Osteocyte (in vitro differentiated cells): ENCODE results near the gene MYD88. TPM values are rescaled to one million over a fixed set of nuclear protein-coding genes. Genes with fewer than 3 reads are reported as not detected.
A peak's percentile ranks its signal among the peaks of the same experiment; 100 is the strongest.

Experiments used
- DNase-seq: peaks from one replicate; pipeline ENCODE4 v3.0.0; 2021; ENCODE audit warnings: mixed read lengths; ENCODE audit not compliant: unreplicated experiment; ENCODE audit errors: extremely low spot score
- H3K27ac Mint-ChIP-seq: one replicate; pipeline ENCODE4 v1.8.0; 2021; ENCODE audit warnings: mild to moderate bottlenecking, mixed read lengths; ENCODE audit not compliant: unreplicated experiment
- H3K27me3 Mint-ChIP-seq: one replicate; pipeline ENCODE4 v1.8.0; 2021; ENCODE audit warnings: mixed read lengths; ENCODE audit not compliant: unreplicated experiment
- H3K36me3 Mint-ChIP-seq: one replicate; pipeline ENCODE4 v1.8.0; 2021; ENCODE audit warnings: mixed read lengths; ENCODE audit not compliant: unreplicated experiment
- H3K4me1 Mint-ChIP-seq: one replicate; pipeline ENCODE4 v1.8.0; 2021; ENCODE audit warnings: mixed read lengths; ENCODE audit not compliant: unreplicated experiment
- H3K4me3 Mint-ChIP-seq: one replicate; pipeline ENCODE4 v1.8.0; 2021; ENCODE audit warnings: mild to moderate bottlenecking, moderate library complexity, mixed read lengths; ENCODE audit not compliant: unreplicated experiment
- H3K9me3 Mint-ChIP-seq: one replicate; pipeline ENCODE4 v1.8.0; 2021; ENCODE audit warnings: mixed read lengths; ENCODE audit not compliant: unreplicated experiment
- CTCF ChIP-seq: fragments of 200-600 bp; sonication (generic); IDR thresholded peaks from 2 replicates; pipeline ENCODE4 v1.5.0; 2021; ENCODE audit warnings: antibody characterized with exemption, mild to moderate bottlenecking, moderate library complexity
- total RNA-seq: library from RNA; stranded (reverse); gene quantifications from 2 replicates; pipeline ENCODE4 v1.2.1, GENCODE V29; 2021

MYD88 gene
- total RNA-seq, 1 donor from 2014 or later = 13.3 TPM

DNA sequence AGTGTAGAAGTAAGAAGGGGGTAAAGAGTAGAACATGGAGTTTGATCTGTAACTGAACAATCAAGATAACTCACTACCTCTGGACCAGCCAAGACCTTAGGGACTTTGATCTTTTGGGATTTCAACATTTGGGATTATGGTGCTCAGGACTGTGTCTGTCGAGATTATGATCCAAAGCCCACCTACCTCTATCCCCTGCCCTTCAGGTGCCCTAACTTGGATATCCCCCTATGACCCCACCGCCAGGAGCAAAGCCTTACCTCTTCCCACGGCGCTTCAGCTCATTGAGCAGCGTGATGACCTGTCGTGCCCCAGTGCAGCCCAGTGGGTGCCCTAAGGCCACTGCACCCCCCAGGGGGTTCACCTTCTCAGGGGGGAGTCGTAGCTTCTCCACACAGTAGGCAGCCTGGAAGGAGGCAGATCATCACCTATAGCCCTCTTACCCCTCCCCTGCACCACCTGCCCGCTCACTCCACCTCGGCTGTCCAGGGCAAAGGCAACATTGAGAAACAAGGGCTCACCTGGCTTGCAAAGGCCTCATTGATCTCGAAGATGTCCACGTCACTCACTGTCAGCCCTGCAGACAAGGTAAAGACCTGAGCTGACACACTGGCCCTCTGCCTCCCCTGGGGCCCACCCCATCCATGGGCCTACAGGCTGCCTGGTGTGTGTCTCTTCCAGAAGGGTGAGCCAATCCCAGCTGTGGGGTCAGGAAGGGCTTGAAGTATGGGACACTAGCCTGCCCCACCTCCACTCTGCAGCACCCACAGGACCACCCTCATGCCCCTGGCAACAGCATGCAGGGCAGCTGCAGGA, 12.9 kb upstream of the MYD88 start:
- H3K4me3 Mint-ChIP-seq = no peak overlapping the region
- no peaks in the 10 kb centered on the region for H3K4me1 Mint-ChIP-seq
- H3K36me3 Mint-ChIP-seq = peaks cover 43% of the 10 kb centered on the region
- no peak overlapping the region for H3K27ac Mint-ChIP-seq
- no peaks in the 10 kb centered on the region for H3K27me3 Mint-ChIP-seq
- TF ChIP-seq CTCF = no peak
- H3K9me3 Mint-ChIP-seq = no peaks in the 10 kb centered on the region
- peak; percentile 76 for DNase-seq

GRCh38 chr3:38126121-38126892, 12.2 kb upstream of the MYD88 start:
- Mint-ChIP-seq H3K4me3 (no peak overlapping the region), H3K36me3 (peaks cover 44% of the 10 kb centered on the region), H3K9me3 (no peaks in the 10 kb centered on the region), H3K27me3 (no peaks in the 10 kb centered on the region), H3K4me1 (no peaks in the 10 kb centered on the region), H3K27ac (no peak overlapping the region)
- DNase-seq = peak; percentile 69
- TF ChIP-seq CTCF = no peak

- Mint-ChIP-seq H3K36me3 (peaks cover 40% of the 10 kb centered on the region), H3K4me1 (no peaks in the 10 kb centered on the region), H3K27ac (no peak overlapping the region), H3K27me3 (no peaks in the 10 kb centered on the region), H3K9me3 (no peaks in the 10 kb centered on the region), H3K4me3 (no peak overlapping the region)
- peak; percentile 54 for DNase-seq
- TF ChIP-seq CTCF = no peak
These were observed 10.7 kb upstream of the MYD88 start for GRCh38 chr3:38127611-38128302.

DNA sequence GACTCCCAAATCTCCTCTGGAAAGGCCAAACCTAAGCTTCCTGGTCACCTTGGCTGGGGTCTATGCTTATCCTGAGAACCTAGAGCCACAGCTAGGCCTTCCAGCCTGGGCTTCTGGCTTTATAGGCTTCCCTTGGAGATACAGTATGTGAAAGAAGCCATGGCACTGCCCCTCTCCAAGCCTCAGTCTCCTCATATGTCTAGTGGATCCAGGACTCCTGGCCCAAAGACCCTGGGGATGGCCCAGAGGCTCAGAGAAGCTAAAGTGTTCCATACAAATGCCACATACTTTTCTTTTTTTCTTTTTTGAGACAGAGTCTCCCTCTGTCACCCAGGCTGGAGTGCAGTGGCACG, 10.2 kb upstream of the MYD88 start:
- Mint-ChIP-seq H3K4me3 (no peak overlapping the region), H3K4me1 (no peaks in the 10 kb centered on the region)

More for the DNA sequence above, 10.2 kb upstream of the MYD88 start:
- no peaks in the 10 kb centered on the region for H3K9me3 Mint-ChIP-seq
- no peaks in the 10 kb centered on the region for H3K27me3 Mint-ChIP-seq
- peaks cover 35% of the 10 kb centered on the region for H3K36me3 Mint-ChIP-seq
- no peak for TF ChIP-seq CTCF
- H3K27ac Mint-ChIP-seq = no peak overlapping the region
- DNase-seq = peak; percentile 38
